ENCODE data around the gene CLTA. TPM values are rescaled to one million over a fixed set of nuclear protein-coding genes. Genes with fewer than 3 reads are reported as not detected.

Gene CLTA
- 264 and 287 TPM in 2 replicates for total RNA-seq

- peak; percentile 97 for DNase-seq (ENCODE audit: low read depth, low spot score)
These were observed at the start of gene CLTA for GRCh38 chr9:36190388-36191289. CLTA (plus strand) TSS chr9:36190921; CDS start chr9:36191057, 136 bp downstream.

- no peak for DNase-seq (ENCODE audit: low read depth, low spot score)
These were observed 49.4 kb upstream of the CLTA start for GRCh38 chr9:36141288-36141687.

GRCh38 chr9:36141761-36142160 is 49.0 kb upstream of the CLTA start:
- no peak for DNase-seq (ENCODE audit: low read depth, low spot score)

GRCh38 chr9:36142510-36143244 is 48.0 kb upstream of the CLTA start:
- no peak for DNase-seq (ENCODE audit: low read depth, low spot score)

- no peak for DNase-seq (ENCODE audit: low read depth, low spot score)
These were observed 47.5 kb upstream of the CLTA start for GRCh38 chr9:36143245-36143641.

GRCh38 chr9:36144309-36145232 is 46.1 kb upstream of the CLTA start:
- no peak for DNase-seq (ENCODE audit: low read depth, low spot score)

GRCh38 chr9:36145970-36146369 is 44.8 kb upstream of the CLTA start:
- DNase-seq (ENCODE audit: low read depth, low spot score) = no peak

GRCh38 chr9:36146651-36147050 is 44.1 kb upstream of the CLTA start:
- no peak for DNase-seq (ENCODE audit: low read depth, low spot score)

GRCh38 chr9:36147441-36148175 is 43.1 kb upstream of the CLTA start:
- no peak for DNase-seq (ENCODE audit: low read depth, low spot score)

GRCh38 chr9:36148311-36149051 is 42.2 kb upstream of the CLTA start:
- DNase-seq (ENCODE audit: low read depth, low spot score) = peak; percentile 58

GRCh38 chr9:36149197-36149596 is 41.5 kb upstream of the CLTA start:
- DNase-seq (ENCODE audit: low read depth, low spot score) = no peak

GRCh38 chr9:36150574-36151315 is 40.0 kb upstream of the CLTA start:
- DNase-seq (ENCODE audit: low read depth, low spot score) = no peak

GRCh38 chr9:36151316-36152210 is 39.2 kb upstream of the CLTA start:
- DNase-seq (ENCODE audit: low read depth, low spot score) = peak; percentile 61

GRCh38 chr9:36152741-36153438 is 37.8 kb upstream of the CLTA start:
- DNase-seq (ENCODE audit: low read depth, low spot score) = no peak

- DNase-seq (ENCODE audit: low read depth, low spot score) = no peak
These were observed 37.0 kb upstream of the CLTA start for GRCh38 chr9:36153746-36154145.

- peak; percentile 54 for DNase-seq (ENCODE audit: low read depth, low spot score)
These were observed 36.3 kb upstream of the CLTA start for GRCh38 chr9:36154331-36154952.

- no peak for DNase-seq (ENCODE audit: low read depth, low spot score)
These were observed 34.6 kb upstream of the CLTA start for GRCh38 chr9:36156116-36156515.

Measured in pulmonary artery endothelial cell (primary cell).